ENCODE results near the gene SEMA3E.

GRCh38 chr7:83313931-83314330 is 335.0 kb downstream of the SEMA3E start:
- no peak for TF ChIP-seq GATA2 (IDR thresholded peaks at IDR 0.05; ENCODE audit: low read depth, low read length)
- TF ChIP-seq GATA3 (IDR thresholded peaks at IDR 0.05; ENCODE audit: low read depth, low read length) = no peak
